HG03565 (cell line): ENCODE measurements around the gene R3HDM4.
"Not testable (repeated sequence)": the region's sequence is repeated elsewhere in the genome, so short reads cannot be mapped to it uniquely, and the experiment has no call there.

Experiments
- ATAC-seq: cut with Tn5 transposase; IDR thresholded peaks from one replicate; pipeline ENCODE4 v1.9.1; 2021; ENCODE audit warnings: mild to moderate bottlenecking, moderate library complexity; ENCODE audit not compliant: unreplicated experiment

Gene R3HDM4

DNA sequence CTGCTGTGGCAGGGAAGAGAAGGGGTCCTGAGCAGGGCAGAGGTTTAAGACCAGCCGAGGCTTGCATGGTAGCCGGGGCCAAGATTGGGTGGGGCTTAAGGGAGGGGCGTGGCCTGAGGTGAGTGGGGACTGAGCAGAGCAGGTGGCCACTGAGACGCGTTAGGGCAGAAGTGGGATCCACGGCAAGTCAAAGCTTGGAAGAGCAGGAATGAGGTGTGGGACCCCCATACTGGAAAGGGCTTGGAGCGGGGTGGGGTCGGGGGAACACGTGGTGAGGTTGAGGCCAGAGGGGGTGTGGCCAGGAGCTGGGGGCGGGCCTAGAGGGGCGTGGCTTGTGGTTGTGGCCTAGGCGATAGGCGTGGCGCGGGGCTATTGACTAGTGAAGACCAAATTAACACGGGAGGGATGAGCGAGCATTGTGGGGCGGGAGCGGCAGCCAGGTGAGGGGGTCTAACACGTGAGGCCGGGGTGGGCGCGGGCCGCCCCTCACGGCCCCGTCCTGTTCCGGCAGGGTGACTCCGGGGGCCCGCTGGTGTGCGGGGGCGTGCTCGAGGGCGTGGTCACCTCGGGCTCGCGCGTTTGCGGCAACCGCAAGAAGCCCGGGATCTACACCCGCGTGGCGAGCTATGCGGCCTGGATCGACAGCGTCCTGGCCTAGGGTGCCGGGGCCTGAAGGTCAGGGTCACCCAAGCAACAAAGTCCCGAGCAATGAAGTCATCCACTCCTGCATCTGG is 50.3 kb downstream of the R3HDM4 start:
- no peak for ATAC-seq

DNA sequence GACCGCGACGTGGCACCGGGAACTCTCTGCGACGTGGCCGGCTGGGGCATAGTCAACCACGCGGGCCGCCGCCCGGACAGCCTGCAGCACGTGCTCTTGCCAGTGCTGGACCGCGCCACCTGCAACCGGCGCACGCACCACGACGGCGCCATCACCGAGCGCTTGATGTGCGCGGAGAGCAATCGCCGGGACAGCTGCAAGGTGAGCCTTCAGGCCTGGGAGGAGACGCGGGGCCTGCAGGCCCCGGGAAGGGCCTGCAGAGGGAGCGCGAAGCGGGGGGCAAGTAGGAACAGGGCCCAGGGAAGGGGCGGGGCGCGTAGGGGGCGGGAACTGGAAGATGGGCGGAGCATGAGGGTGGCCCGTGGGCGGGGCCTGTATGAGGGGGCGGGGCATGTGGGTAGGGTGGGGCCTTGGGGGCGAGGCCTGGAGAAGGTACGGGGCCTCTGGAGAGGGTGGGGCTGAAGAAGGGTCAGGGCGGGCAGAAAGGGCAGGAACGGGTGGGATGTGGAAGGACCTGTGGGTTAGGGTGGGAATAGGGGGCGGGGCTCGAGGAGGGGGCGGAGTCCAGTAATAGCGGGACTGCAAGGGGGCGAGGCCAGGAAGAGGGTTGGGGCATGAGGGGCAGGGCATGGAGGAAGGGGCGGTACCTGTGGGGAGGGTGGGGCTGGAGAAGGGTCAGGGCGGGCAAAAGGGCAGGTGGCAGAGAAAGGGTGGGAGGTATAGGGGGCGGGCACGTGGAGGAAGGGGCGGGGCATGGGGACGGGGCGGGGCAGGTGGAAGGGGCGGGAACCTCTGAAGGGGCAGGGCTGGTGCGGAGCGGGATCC is 51.1 kb downstream of the R3HDM4 start:
- no peak for ATAC-seq

DNA sequence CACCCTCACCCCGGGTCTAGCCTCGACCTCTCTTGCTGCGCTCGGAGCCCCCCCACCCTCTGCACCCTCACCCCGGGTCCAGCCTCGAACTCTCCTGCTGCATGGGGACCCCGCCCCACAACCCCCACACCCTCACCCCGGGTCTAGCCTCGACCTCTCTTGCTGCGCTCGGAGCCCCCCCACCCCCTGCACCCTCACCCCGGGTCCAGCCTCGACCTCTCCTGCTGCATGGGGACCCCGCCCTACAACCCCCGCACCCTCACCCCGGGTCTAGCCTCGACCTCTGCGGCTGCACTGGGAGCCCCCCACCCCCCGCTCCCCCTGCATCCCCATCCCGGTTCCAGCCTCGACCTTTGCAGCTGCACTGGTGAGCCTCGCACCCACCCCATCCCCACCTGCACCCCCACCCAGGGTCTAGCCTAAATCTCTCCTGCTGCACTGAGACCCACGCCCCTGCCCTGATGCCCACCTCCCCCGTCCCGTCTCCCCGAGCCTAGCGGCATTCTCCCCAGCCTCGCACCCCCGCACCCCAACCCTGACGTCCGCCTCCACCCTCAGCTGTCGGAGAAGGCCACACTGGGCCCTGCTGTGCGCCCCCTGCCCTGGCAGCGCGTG is 51.8 kb downstream of the R3HDM4 start:
- ATAC-seq, result no peak

DNA sequence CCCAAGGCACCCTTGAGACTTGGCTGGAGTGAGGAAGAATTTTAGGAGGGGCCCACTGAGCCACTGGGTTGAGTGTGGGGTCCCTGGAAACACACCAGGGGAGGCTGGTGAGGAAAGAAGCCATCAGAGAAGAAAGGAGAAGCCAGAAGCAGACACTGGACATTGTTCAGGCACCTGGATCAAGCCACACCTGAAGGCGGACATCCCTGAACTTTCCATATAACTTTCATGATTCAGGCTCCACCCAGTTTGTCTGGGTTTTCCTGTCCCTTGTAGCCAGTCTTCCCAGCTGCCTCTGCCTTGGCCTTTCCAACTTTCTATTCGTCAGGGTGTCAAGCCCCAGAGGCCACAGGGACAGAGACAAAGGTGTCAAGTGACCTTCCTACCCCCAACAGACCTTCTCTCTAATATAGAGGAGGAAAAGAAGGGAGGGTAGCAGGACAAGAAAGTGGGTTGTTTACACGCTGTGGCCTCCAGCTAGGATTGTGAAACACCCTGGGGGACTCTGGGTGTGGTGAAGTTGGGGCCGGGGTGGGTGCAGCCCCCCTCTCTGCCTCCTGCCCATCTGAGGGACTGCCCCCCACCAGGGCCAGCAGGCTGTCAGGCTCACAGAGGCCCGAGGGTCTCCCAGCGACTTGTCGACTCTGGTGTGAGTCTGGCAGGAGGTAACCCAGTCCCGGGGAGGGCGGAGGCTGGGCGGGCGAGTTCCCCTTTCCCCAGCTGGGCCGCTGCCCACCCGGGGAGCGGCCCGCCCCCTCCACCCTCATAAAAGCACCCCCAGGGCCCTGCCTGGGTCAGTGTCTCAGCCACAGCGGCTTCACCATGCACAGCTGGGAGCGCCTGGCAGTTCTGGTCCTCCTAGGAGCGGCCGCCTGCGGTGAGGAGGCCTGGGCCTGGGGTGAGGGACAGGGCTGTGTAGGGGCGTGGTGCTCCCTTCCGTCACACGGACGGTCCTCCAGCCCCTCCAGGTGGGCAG is 53.9 kb downstream of the R3HDM4 start, which contains the start of gene CFD:
TSS of gene CFD (plus strand) at position 797 of the 976 bp plus-strand sequence. CDS start at position 823, 26 bp downstream.
- no peak for ATAC-seq

DNA sequence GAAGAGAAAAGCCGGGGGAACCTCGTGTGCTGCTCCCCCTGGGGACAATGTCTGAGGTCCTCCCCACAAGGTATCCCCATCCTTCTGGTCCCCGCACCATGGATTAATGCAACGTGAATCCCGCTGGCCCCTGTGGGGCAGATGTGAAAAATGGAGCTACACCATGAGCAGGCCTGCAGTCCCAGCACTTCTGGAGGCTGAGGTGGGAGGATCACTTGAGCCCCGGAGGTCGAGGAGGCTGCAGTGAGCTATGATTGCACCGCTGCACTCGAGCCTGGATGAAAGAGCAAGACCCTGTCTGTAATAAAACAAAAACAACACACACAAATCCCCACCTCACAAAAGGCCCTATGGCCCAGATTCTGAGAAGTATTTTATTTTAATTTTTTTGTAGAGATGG is 54.7 kb downstream of the R3HDM4 start:
- no peak for ATAC-seq

DNA sequence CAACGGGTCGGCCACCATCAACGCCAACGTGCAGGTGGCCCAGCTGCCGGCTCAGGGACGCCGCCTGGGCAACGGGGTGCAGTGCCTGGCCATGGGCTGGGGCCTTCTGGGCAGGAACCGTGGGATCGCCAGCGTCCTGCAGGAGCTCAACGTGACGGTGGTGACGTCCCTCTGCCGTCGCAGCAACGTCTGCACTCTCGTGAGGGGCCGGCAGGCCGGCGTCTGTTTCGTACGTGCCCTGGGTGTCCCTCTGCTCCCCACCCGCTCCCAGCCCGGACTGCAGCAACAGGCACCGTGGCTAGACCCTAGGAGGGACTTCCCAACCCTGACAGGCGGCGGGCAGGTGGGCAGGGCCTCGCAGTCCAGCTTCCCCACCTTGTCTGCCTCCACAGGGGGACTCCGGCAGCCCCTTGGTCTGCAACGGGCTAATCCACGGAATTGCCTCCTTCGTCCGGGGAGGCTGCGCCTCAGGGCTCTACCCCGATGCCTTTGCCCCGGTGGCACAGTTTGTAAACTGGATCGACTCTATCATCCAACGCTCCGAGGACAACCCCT is 57.4 kb downstream of the R3HDM4 start:
- ATAC-seq, result no peak

DNA sequence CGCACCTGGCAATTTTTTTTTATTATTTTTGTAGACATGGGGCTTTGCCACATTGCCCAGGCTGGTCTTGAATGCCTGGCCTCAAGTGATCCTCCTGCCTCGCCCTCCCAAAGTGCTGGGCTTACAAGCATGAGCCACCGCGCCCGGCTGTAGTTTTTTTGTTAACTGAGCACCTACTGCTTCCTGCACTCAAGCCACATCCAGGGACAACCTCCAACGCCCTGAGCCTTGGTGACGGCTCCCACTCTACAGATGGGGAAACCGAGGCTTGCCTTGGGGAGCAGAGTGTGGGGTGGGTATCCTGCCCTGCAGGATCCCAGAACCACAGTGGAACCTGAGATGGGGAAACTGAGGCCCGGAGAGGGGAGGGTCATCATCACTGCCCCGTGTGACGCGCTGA is 57.9 kb downstream of the R3HDM4 start:
- no peak for ATAC-seq

DNA sequence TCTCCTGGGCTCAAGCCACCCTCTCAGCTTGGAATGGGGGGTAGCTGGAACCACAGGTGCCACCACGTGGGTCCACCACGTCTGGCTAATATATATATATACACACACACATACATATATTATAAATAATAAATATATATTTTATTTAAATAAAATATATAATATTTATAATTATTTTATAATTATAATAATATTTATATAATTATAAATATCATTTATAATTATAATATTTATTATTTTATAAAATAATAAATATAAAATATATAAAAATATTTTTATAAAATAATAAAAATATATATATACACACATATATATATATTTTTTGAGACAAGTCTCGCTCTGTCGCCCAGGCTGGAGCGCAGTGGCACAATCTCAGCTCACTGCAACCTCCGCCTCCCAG is 58.5 kb downstream of the R3HDM4 start:
- ATAC-seq, result no peak

DNA sequence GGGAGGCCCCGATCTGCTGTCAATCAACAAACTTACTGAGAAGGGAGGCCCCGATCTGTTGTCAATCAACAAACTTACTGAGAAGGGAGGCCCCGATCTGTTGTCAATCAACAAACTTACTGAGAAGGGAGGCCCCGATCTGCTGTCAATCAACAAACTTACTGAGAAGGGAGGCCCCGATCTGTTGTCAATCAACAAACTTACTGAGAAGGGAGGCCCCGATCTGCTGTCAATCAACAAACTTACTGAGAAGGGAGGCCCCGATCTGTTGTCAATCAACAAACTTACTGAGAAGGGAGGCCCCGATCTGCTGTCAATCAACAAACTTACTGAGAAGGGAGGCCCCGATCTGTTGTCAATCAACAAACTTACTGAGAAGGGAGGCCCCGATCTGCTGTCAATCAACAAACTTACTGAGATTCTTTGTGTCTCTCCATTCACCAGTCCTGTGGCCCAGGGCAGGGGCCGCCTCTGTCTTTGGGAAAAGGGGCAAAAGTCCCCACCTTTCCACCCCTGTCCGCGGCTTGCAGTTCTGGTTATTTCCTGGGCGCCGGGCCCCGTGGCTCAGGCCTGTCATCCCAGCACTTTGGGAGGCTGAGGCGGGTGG is 59.3 kb downstream of the R3HDM4 start:
- ATAC-seq, result not testable (repeated sequence)

DNA sequence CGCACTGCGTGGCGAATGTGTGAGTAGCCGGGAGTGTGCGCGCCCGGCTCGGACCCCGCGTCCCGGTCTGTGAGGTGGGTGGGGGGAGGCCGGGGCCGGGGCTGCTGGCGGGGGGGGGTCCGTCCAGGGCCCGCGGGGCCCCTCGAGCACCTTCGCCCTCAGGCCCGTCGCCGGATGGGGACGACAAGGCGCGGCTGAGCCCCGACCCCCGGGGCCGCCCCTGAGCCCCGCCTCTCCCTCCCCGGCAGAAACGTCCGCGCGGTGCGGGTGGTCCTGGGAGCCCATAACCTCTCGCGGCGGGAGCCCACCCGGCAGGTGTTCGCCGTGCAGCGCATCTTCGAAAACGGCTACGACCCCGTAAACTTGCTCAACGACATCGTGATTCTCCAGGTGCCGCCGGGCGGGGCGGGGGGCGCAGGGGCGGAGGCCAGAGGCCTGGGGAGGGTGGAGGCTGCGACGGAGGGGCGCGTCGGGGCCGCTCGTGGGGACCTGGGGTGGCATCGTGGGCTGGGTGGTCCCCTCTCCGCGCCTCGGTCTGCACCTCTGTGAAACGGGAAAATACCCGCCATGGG is 59.9 kb downstream of the R3HDM4 start:
- no peak for ATAC-seq

DNA sequence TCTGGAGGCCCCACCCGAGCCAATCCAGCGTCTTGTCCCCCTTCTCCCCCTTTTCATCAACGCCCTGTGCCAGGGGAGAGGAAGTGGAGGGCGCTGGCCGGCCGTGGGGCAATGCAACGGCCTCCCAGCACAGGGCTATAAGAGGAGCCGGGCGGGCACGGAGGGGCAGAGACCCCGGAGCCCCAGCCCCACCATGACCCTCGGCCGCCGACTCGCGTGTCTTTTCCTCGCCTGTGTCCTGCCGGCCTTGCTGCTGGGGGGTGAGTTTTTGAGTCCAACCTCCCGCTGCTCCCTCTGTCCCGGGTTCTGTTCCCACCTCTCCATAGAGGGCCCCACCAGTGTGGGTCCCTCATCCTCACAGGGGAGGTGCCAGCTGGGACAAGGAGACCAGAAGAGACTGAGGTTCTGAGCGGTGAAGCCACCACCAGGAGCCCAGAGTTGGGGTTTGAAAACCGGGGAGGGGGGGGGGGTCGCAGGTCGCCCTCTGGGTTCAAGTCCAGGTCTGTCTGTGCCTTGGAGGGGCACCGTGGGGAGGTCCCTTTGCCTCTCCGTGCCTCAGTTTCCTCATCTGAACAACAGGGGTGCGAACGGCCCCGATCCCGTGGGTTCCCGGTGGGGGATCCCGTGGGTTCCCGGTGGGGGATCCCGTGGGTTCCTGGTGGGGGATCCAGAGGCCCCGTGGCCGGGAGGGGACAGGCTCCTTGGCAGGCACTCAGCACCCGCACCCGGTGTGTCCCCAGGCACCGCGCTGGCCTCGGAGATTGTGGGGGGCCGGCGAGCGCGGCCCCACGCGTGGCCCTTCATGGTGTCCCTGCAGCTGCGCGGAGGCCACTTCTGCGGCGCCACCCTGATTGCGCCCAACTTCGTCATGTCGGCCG is 60.6 kb downstream of the R3HDM4 start, which contains the start of gene ELANE:
TSS of gene ELANE (plus strand) at position 168 of the 878 bp plus-strand sequence. CDS start at position 194, 26 bp downstream.
- no peak for ATAC-seq

DNA sequence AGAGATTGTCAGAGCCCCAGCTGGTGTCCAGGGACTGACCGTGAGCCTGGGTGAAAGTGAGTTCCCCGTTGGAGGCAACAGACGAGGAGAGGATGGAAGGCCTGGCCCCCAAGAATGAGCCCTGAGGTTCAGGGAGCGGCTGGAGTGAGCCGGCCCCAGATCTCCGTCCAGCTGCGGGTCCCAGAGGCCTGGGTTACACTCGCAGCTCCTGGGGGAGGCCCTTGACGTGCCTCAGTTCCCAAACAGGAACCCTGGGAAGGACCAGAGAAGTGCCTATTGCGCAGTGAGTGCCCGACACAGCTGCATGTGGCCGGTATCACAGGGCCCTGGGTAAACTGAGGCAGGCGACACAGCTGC is 62.1 kb downstream of the R3HDM4 start:
- no peak for ATAC-seq

DNA sequence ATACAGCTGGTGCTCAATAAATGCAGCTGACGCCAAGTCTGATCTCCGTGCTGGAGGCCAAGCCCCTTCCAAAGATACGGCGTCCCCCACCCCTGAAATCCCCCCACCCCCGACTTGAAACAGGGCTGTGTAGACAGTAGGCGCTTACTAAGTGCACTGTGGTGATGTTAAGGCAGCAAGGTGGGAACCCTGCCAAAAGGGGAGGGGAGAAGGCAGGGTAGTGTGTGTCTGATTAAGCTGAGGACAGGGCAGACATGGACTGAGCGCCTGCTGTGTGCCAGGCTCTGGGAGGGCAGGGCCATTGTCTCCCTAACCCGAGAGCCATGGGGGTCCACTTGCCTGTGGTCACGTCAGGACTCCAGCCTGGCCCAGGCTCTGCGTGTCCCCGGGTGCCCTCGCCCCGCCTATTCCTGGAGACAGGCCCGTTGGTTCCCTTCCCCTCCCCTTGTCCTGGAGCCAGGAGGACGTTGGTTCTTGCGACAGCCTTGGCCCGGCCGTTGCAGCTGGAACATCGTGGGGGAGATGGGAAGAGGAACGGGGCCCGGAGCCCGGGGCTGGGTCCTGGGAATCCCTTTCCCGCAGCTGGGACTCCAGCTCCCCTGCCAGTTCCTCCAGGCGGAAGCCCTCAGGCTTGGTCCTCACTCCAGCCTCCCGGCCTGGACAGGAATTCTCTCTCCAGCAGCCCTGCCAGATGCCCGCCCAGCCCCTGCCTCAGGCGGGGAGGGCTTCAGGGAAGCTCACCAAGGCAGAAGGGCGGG is 62.6 kb downstream of the R3HDM4 start:
- no peak for ATAC-seq

DNA sequence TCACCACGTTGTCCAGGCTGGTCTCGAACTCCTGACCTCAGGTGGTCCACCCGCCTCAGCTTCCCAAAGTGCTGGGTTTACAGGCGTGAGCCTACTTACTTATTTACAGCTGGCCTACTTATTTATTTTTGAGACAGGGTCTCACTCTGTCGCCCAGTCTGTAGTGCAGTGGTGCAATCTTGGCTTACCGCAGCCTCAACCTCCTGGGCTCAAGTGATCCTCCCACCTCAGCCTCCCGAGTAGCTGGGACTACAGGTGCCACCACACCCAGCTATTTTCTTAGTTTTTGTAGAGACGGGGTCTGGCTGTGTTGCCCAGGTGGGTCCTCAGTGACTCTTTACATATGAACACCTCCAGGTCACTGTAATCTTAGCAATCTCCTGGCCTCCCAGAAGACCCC is 63.8 kb downstream of the R3HDM4 start:
- ATAC-seq, result not testable (repeated sequence)

DNA sequence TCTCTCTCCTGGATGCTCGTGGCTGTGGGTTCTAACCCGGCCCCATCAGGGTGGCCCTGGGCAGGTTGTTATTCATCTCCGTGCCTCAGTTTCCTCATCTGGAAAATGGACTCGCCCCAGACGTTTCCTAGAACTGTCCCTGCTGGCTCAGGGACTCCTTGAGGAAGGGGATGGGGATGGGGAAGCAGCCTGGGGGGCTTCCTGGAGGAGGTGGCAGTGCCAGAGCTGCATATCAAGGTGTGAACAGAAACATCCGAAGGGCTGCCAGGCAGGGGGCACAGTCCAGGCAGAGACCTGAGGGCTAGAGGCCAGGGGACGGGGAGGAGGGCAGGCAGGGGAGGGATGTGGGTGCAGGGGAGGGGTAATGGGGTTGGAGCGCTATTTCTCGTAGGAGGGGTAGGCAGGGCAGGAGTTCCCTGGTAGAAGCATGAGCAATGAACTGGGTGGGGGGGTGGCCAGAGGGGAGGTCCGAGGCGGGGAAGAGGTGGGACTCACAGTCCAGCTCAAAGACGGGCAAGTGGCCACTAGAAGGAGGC is 64.6 kb downstream of the R3HDM4 start:
- no peak for ATAC-seq
